ENCODE data around the gene SLC23A2.

SLC23A2 gene

GRCh38 chr20:4813863-4814695, 187.2 kb downstream of the SLC23A2 start:
- no peak for DNase-seq (ENCODE audit: low spot score)

GRCh38 chr20:4813076-4813862, 188.0 kb downstream of the SLC23A2 start:
- DNase-seq (ENCODE audit: low spot score): no peak

- no peak for DNase-seq (ENCODE audit: low spot score)
Measured at GRCh38 chr20:4812641-4813075, 188.7 kb downstream of the SLC23A2 start.

GRCh38 chr20:4812216-4812615, 189.1 kb downstream of the SLC23A2 start:
- DNase-seq (ENCODE audit: low spot score): no peak

- no peak for DNase-seq (ENCODE audit: low spot score)
Measured at GRCh38 chr20:4811661-4812181, 189.6 kb downstream of the SLC23A2 start.

- DNase-seq (ENCODE audit: low spot score): no peak
Measured at GRCh38 chr20:4811257-4811656, 190.1 kb downstream of the SLC23A2 start.

GRCh38 chr20:4810426-4811019, 190.8 kb downstream of the SLC23A2 start:
- DNase-seq (ENCODE audit: low spot score): no peak

GRCh38 chr20:4809707-4810106, 191.6 kb downstream of the SLC23A2 start:
- DNase-seq (ENCODE audit: low spot score): no peak

GRCh38 chr20:4808872-4809271, 192.4 kb downstream of the SLC23A2 start:
- no peak for DNase-seq (ENCODE audit: low spot score)

GRCh38 chr20:4805663-4806449, 195.5 kb downstream of the SLC23A2 start:
- no peak for DNase-seq (ENCODE audit: low spot score)

GRCh38 chr20:4802527-4802926, 198.8 kb downstream of the SLC23A2 start:
- no peak for DNase-seq (ENCODE audit: low spot score)
